ENCODE measurements around the gene PVALB.
"Not testable (repeated sequence)": the region's sequence is repeated elsewhere in the genome, so short reads cannot be mapped to it uniquely, and the experiment has no call there.

Gene PVALB

GRCh38 chr22:36756746-36757655 lies 59.8 kb downstream of the PVALB start:
- no peak for DNase-seq (ENCODE audit: low spot score)

DNA sequence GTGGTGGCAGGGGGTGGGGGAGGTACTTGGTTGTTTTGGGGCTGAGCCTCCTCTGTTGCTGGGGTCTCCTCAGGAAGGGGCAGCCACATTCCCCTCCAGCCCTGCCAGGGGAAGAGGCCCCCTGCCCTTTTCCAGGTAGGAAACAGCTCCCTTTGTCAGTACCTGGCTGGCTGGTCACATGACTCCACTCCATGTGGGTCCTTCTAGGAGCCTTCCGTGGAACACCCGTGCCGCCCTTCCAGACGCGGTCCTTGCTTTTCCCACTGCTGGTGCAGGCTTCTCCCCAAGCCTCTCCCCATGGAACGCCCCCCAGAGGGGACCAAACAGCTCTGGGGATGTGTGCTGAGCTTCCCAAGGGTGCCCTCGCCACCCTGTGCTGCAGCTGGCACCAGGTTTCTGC lies 60.8 kb downstream of the PVALB start:
- DNase-seq (ENCODE audit: low spot score) = no peak

- DNase-seq (ENCODE audit: low spot score) = no peak
These were observed 61.5 kb downstream of the PVALB start for GRCh38 chr22:36755316-36755715.

- not testable (repeated sequence) for DNase-seq (ENCODE audit: low spot score)
These were observed 62.0 kb downstream of the PVALB start for GRCh38 chr22:36754881-36755280.

GRCh38 chr22:36753916-36754315 lies 62.9 kb downstream of the PVALB start:
- no peak for DNase-seq (ENCODE audit: low spot score)

DNA sequence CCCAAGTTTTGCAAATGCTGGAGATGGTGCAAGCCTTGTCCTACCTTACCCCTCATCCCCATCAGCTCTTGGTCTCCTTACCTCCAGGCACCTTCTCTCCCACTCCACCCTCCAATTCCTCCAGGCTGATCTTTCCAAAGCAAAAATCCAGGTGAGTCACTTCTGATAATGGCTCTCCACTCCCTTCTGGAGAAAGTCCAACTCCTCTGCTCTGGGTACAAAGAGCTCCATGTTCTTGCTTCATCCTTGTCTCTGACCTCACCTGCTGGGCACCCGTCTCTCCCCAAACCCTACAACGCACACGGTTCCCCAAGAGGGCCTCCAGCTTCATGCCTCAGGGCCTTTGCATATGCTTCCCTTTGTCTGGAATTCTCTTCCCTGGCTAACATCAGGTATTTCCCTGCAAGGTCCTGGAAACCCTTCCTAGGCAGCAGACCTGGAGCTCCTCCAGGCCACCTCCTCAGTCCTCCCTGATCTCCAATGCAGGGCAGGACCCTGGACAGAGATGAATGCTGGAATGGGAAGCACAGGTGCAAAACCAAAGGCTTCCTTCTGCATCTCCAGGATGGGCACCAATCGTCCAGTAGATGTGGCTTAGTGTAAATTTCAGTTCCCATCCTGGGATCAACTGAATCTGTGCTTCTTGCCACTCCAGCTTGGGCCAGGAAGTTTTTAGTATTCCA lies 63.6 kb downstream of the PVALB start:
- no peak for DNase-seq (ENCODE audit: low spot score)
